Left hindlimb (tissue), 1 donor: Measurements from ENCODE around the gene UBL4B.
A peak's percentile ranks its signal among the peaks of the same experiment; 100 is the strongest.
"Not testable (repeated sequence)": the region's sequence is repeated elsewhere in the genome, so short reads cannot be mapped to it uniquely, and the experiment has no call there.

Experiments
- DNase-seq: peaks from one replicate; pipeline ENCODE4 v3.0.0-alpha.2; 2018

Gene UBL4B, protein sequence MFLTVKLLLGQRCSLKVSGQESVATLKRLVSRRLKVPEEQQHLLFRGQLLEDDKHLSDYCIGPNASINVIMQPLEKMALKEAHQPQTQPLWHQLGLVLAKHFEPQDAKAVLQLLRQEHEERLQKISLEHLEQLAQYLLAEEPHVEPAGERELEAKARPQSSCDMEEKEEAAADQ

DNA sequence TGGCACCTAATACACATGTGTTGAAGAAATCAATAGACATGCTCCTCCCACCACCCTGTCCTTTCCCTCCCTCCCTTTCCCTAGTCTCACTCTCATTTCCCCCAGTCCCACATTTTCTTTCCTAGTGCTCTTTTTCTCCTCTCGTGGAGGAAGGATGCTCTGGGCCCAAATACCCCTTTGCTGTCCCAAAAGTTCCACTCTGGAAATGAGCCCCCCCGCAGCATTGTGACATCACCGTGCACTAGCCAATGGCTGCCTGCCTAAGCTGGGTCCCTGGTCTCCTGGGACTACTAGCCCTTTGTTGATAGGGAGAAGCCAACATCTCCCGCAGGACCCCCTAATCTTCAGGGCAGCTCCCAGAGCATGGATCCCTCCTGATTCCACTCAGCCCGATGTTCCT, at the start of gene UBL4B:
Gene UBL4B (plus strand): TSS at position 301 of the 400 bp plus-strand sequence. CDS start 92 bp downstream, at position 393.
- no peak for DNase-seq

DNA sequence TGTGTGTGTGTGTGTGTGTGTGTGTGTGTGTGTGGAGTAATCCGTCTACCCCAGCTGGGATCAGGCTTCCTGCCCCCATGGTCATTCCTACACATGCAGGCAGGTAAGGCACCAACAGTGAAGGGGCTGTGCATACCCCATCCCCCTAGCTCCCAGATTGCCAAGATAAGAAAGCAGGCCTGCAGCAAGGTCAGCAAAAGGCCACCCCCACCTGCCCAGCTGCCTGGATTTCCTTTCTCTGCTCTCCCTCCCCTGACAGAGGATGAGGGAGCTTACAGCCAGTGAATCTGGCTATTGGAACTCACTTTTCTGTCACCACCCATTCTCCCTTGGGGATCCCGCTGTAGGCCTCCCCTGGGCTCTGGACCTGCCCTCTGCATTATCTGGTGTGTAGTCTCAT, 49.6 kb upstream of the UBL4B start:
- DNase-seq: no peak

DNA sequence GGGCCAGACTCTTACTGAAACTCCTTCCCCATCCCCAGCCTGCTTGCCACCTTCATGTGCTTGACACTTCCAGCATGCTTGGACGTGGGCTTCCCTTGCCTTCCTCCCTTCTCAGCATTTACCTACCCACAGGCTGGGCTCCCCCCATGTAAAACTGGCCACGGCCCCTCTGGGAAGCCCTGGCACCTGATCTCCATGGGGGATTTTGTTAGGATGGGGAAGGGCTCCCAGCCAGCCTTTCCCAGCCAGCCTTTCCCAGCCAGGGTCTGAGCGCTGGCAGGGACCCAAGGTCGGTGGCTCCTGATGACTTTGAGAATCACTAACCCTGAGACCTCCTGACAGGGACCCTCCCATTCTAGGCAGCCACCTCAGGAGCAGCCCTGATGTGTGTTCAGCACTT, 48.5 kb upstream of the UBL4B start:
- DNase-seq: no peak

DNA sequence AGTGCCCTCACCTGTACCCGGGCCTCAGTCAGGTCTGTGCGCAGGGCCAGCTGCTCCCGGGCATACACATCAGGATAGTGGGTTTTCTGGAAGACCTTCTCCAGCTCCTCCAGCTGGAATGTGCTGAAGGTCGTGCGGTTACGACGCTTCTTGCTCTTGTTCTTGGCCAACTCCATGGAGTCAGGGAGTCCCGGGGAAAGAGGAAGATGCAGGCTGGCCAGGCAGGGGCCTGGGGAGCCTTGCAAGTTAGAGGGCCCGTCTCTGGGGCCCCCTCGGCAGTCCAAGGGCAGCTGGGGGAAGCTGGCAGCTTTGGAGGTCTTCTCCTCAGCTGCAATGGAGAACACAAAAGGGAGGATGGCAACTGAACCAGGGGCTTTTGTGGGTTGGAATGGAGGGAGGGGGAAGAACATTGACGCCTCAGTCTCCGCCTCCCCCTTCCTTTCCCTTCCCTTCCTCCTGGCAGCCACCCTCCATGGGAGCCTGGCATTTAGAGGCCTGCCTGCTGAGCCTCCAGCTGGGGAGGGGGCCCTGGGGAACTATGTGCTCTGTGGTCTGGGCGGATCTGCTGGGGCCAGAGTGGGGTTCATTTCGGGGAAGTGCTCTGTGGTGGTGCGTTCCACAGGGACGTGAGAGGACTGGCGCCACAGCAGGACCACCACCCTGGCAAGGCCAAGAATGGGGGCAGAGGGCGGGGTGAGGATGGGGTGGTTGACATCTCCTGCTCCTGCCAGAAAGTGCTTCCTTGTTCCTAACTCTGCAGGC, 47.5 kb upstream of the UBL4B start:
- DNase-seq: no peak

DNA sequence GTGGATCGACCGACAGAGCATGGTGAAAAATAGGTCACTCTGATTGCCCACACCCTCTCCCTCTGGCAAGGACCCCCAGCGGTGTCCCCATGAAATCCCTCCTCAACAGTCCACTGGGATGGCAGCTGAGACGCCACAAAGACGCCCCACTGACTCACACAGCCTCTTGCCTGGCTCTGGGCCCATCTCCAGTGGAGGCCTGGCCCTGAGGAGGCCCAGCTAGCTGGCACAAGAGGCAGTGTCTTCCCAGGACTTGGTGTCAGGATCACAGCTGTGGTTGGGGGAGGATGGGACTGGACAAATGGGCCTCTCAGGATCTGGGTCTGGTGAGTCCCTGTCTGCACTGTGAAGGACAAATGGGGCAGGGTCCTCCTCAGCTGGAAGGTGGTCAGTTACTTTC, 46.4 kb upstream of the UBL4B start:
- no peak for DNase-seq

DNA sequence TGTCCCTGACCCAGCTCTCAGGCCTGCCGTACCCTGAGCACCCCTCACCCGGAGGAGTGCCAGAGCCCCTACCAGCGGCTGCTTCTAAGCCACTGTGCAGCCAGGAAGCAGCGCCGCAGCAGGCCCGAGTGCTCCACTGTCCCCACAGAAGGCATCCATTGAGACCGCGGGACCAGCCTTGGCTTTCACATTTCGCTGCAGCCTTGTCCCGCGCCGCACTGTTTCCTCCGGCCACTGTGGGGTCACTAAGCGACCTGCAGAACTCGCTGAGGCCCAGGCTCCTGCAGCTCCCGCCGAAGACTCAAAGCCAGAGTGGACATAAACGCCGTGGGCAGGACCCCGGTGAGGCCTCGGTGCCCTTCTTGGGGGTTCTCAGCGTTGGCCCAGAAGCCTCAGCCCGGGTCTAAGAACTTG, 44.8 kb upstream of the UBL4B start:
- no peak for DNase-seq

DNA sequence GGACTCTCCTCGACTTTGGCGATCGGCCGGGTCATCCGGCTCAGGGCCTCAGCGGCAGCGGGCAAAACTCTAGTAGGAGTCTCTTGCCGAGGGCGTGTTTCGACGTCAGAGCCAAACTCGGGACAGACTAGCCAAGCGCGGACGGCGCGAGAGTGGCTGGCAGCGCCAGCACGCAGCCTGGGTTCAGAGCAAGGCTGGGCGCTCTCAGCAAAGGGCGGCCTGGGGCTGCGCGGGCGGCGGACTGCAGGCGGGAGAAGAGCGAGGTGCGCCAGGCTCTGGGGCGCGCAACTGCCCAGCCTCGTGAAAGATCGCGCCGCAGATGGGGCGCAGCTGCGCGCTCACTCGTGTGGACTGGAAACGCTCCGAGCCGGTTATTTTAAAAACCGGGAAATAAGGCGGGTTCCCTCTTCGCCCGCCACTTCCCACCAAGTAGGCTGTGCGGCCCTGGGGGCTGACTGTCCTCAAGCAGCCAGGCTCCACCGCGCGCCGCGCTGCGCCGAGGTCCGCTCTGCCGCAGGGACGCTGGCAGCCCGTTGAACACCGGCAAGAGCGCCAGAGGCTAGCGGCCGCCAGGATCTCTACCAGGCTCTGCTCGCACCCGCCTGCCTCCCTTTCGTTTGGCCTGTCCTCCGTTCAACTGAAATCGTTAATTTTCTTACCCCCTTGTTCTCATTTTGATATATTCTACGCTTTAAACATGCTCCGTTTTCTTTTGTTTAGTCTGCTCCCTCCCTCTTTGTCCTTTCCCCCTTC, 44.2 kb upstream of the UBL4B start:
- no peak for DNase-seq

DNA sequence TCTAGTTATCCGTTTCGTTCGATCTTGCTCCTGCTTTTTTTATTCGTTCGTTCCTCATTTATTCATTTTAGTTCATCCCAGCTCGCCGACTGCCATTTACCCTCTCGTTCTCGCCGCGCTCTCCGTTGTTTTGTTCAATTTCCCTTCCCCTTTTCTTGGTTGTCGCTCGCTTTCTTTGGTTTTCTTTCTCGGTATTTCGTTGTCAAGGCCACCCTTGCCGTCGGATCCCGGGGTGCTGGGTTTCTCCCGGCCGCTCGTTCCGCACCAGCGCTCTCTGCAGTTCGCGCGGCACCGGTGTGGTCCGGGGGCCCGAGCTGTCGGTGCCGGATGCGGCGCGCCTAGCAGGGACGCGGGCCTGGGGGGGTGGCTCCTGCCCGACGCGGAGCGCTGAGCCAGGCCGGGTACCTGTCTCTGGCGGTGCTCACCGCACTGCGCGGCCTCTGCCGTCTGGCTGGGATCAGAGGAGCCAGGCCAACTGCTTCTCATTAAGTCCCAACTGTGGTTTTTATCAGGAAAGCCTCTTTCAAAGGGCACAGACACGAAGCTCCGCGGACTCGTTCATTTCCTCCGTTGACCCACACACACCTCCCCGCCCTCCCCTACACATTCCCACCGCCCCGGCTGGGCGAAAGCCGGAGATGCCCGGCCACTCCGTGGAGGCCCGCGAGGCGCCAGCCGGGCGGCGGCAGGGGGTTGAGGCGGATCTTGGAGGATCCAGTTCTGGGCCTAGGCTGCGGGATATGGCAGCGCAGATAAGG, 43.4 kb upstream of the UBL4B start:
- no peak for DNase-seq

DNA sequence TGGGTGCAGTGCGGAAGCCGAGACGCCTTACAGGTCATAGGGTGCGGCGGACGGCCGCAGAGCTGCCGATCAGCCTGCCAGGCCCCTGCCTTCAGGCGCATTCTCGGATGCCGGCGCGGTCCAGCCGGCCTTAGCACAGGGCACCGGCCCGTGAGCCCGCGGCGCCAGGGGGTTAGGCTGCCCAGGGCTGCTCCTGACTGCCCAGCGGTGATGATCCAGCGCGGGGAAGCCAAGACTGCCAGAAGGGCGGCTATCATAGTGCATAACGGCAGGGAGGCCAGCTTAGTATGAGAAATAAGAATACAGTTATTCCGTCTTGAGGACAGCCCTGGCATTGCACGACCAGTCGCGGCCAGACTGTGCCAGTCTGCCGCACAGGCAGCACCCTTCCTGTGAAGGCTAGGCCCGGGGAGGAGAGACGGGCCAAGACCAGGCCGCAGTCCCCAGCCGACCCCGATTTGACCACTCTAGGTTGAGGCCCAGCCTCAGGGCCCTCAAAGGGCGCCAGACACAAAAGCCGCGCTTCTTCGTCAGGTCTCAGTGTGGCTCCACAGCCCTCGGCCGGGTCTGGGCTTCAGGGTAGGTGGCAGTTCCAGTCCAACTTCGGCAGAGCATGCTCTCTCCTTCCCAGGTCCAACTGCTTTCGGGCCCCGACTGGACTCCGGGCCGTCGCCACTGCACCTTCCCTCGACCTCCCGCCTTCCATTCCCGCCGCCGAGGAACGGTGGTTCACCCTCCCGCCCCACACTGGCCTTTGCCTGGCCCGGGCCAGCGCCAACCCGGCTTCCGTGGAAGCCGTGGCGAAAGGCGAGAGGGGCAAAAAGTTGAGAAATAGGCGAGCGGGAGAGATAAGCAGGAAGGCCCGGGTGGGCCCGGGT, 42.6 kb upstream of the UBL4B start:
- DNase-seq: no peak

DNA sequence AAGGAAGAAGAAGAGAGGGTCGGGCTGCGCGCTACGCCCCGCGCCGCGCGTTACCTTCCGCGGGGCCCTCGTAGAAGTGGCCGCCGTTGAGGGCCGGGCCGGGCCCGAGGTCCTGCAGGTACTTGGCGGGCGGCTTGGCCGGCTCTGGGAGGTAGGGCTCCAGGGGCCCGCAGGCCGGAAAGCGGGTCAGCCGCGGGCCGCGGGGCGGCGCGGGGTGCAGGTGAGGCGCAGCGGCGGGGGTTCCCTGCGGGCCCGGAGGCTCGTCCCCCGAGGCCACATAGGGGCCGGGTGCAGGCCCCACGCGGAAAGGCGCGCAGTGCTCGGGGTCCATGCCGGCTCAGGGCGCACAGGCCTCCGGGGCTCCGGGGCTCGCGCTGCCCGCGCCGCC, 42.0 kb upstream of the UBL4B start:
- DNase-seq: no peak

DNA sequence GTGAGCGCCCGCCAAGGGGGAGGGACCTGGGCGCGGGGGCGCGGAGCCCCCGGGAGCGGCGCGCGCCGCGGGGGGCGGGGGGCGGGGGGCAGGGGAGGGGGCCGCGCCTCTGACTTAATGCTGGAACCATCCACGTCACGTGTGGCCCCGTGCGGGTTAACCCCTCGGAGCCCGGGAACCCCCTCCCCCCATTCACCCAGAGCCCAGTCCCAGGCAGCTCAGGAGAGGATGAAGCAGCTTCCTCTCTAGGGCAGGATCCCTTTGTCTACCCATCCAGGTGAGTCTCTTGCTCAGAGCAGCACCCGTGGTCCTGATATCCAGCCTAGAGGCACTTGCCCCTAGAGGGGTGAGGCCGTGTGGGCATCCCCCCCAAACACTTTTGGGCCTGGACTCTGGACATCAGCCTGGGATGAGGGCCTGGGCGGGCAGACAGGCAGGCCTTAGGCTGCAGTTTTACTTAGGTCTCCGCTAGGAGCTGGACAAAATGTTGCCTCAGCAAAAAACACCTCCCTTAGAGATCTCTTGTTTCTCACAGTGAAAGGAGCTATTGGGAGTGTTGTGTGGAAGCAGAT, 41.5 kb upstream of the UBL4B start, which contains the start of gene ALX3:
Gene ALX3 (minus strand): TSS at position 2 of the 572 bp plus-strand sequence. CDS start 60 bp downstream, outside the sequence.
- DNase-seq: no peak

DNA sequence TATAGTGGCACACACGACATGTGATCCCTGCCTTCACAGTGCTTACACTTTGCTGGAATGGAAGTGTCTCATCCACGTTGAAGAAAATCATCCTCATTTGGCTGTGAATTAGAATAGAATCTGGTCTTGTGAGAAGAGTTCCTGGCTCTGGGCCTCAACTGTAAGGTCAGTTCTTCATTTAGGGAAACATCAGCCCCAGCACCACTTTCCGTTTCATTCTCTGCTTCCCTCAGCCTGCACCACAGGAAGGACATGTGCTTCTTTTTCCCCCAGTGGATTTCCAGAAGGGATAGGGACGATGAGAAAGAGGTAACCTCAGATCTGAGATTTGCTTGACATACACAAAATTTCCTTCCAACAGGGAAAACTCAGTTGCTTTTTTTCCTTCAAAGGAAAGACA, 38.1 kb upstream of the UBL4B start:
- DNase-seq: no peak

DNA sequence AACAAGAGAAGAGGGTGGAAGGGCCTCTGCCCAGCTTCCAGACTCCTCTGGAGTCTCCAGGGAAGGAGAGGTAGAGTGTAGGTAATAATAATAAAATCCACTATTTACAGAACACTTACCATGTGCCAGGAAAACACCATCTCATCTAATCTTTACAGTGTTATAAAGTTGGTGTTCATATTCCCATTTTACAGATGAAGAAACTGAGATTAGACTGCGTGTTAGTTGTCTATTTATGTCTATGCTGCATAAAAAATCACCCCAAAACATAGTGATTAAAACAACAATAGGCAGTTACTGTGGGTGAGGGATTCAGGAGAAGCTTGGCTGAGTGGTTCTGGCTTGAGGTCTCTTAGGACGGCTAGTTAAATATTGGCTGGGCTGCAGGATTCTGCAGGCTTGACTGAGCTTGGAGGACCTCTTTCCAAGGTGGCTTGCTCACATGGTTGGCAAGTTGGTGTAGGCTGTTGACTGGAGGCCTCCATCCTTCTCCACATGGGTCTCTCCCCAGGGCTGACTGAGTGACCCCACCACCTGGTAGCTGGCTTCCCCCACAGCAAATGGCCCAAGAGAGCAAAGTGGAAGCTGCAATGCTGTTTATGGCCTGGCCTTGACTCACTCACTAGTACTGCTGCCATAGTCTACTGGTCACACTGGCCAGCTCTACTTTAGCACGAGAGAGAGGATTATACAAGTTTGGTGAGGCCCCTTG, 35.3 kb upstream of the UBL4B start:
- DNase-seq: no peak

DNA sequence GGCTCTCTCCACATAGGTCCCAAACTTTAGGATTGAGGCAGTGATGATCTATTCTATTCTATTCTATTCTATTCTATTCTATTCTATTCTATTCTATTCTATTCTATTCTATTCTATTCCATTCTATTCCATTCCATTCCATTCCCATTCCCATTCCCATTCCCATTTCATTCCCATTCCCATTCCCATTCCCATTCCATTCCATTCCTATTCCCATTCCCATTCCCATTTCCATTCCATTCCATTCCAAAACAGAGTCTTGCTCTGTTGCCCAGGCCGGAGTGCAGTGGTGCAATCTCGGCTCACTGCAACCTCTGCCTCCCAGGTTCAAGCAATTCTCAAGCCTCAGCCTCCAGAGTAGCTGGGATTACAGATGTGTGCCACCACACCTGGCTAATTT, 32.2 kb upstream of the UBL4B start:
- not testable (repeated sequence) for DNase-seq

DNA sequence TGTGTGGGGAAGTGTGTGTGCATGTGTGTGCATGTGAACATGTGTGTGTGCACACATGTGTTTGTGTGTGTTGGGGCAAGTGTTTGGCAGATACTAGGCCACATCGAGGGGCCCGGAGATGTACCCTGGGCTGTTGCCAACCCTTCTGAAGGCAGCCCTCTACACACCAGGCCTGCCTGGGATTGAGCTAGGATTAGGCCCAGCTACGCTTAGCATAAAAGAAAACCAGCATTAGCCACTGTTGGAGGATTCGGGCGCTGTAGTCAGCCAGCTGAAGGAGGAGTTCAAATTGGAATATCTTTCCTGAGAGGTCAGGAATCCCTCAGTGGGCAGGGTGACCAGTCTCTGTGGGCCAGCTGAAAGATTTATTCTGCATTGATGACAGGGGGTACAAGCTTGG, 31.2 kb upstream of the UBL4B start:
- no peak for DNase-seq

DNA sequence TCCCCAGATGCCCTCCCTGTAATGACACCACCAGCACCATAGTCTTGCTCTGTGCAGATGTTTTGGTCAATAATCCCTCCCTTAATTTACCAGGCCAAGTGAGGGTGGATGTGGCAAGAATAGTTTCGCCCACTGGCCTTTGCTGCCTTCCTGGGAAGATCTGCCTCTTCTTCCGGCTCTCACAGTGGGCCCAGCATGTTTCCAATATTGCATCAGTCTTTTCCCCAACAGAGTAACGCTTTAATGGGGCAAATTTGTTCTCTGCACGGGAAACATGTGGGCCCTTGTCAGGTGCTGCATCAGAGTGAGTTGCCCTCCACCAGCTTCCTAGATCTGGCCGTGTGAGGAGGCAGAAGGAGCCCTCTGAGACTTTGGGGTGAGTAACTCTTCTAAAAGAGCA, 29.8 kb upstream of the UBL4B start:
- no peak for DNase-seq

DNA sequence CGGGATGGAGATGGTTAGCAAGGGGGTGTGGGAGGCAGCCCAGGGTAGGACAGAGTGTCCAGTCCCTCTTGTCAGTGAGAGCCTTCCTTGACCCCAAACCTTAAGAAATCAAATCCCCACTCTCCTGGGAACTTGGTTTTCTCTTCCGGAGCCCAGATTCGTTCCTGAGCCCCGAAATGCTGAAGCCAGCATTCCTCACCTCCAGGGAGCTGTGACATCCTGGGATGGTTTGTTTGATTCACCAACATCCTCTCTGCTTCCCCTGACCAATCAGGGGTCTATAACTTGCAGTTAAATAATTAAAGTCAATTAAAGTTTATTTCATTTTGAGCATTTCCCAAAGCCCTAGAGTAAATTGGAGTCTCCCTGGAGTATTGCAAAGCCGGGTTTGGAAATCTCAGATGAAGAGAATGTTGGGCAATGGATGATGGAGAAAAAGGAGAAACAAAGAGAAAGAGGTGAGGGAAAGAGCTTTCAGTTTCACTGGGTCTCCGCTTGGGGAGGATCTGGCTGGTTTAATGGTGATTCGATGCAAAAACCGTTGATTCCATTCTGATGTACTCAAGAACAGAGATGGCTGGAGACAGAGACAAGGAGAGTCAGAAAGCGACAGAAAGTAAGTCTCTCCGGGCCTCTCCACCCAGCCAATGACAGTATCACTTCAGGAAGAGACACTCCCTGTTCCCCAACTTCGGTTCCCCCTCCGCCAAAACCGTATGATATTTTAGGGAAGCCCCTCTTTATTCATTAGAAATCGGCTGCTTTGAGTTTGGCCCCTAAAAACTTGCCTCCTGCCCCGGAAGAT, 29.0 kb upstream of the UBL4B start:
- DNase-seq: no peak

DNA sequence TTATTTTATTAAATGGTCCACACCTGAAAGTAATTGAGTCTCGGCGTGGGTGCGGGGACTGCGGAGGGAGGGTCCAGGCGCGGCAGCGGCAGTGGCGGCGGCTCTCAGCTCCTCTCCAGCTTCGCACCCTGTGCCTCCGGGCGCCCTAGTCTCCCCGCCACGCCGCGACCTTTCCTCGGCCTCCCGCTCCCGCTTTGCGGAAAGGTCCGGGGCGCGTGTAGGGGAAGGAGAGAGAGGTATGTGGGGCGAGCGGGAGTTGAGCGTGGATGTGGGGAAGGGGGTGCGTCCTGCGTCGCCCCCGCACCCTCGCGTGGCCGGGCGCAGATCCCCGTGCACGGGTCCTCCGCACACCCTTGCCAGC, 28.4 kb upstream of the UBL4B start:
- DNase-seq: no peak

DNA sequence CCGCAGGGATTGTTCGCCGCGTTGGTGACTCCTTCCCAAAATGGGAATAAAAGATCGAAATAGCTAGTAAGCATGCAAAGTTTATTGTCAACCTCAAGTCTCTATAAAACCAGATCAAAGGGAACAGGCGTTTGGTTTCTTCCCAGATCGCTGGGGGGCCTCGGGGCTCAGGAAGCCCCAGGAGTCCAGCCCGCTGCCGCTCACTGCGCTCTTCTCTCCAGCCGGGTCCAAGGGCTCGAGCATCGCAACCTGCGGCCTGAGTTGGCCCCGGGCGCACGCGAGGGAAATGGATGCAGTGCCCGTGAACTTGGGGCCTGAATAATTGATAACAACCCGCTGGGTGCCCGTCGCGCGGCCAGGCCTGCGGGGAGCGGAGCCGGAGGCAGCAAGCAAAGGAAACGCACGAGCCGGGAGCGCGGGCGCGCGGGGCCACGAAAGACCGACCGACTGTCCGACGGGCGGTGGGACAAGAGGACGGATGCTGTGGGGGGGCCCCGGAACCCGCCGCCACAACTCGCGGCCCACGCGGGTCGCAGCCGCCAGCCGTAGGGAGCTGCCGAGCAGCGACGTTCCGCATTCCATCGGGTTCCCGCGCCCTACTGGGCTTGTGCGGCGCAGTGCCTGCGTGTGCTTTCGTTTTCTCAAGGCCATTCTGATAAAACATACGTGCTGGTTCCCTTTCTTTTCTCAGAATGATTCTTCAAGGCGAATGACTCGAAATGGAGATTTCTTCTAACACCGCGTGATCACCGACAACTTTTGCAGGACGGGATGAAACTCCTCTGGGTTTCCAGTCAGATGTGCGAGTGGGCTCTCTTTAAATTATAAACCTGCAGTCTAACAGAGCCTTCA, 27.8 kb upstream of the UBL4B start:
- peak; percentile 53 for DNase-seq
